Measurements from ENCODE around the gene GLB1L2.
"Not testable (repeated sequence)": the region's sequence is repeated elsewhere in the genome, so short reads cannot be mapped to it uniquely, and the experiment has no call there.

GLB1L2 gene

DNA sequence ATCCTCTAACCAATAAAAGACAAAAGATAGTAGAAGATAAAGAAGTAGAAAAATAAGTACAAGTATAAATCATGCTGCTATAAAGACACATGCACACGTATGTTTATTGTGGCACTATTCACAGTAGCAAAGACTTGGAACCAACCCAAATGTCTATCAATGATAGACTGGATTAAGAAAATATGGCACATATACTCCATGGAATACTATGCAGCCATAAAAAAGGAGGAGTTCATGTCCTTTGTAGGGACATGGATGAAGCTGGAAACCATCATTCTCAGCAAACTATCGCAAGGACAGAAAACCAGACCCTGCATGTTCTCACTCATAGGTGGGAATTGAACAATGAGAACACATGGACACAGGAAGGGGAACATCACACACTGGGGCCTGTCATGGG is 10.4 kb upstream of the GLB1L2 start:
- not testable (repeated sequence) for DNase-seq (ENCODE audit: low read depth, low spot score)

DNA sequence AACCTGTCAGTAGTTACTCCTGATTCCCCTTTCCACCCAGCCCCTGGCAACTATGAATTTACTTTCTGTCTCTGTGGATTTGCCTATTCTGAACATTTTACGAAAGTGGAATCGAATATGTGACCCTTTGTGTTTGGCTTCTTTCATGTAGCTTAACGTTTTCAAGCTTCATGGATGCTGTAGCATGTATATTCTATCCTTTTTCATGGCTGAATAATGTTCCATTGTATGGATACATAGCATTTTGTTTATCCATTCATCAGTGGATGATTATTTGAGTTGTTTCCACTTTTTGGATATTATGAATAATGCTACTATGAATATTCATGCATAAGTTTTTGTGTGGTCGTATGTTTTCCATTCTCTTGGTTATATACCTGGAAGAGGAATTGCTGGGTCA is 9.2 kb upstream of the GLB1L2 start:
- DNase-seq (ENCODE audit: low read depth, low spot score) = no peak

DNA sequence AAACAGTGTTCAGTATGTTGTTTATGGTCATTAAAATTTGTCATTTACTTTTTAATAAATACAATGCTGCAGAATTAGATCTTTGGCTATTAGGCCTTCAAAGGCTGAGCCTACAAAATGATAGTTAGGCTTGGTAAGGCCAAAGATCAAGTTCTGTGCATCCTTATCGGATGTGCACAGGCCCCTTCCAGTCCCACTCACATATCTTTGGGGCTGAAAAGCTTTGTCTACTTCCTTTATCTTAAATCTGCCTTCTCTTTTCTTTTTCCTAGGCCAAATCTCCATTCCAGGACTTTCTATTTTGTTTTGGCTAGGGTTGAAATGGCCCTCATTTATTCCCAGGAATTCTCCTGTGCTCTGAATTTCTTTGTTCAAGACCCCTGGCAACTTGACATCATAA is 3.4 kb upstream of the GLB1L2 start:
- no peak for DNase-seq (ENCODE audit: low read depth, low spot score)

DNA sequence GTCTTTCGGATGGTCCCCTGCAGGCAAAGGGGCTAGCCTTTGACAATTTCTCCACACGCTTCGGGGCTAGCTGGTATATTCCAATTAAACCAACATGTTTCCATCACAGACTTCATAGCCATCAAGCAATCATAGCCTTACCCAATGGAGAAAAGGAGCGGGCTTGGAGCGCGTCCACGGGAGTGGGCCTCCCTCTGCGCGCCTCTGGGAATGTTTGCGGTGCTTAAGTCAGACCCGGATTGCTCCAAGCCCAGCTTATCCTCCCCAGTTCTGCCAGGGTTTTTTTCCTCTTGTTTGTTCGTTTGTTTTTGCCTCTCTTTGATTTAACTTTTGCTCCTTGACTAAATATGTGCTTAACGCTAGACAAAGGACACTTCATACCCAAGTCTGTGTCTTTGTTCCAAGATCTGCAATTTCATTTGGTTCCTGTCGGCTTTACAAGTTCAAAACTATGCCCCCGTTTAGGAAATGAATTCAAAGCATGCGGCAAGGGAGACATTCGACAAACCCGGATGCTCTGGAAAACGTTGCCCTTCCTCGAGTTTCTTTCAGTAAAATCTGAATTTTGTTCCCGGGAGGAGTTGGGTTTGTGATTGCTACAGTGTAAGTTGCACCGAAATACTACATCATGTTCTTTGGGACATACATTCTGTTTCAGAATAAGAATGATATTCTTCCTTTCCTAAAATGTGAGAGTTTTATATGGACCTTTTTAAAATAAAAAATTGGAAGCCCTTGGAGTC is 1.0 kb upstream of the GLB1L2 start:
- no peak for DNase-seq (ENCODE audit: low read depth, low spot score)

DNA sequence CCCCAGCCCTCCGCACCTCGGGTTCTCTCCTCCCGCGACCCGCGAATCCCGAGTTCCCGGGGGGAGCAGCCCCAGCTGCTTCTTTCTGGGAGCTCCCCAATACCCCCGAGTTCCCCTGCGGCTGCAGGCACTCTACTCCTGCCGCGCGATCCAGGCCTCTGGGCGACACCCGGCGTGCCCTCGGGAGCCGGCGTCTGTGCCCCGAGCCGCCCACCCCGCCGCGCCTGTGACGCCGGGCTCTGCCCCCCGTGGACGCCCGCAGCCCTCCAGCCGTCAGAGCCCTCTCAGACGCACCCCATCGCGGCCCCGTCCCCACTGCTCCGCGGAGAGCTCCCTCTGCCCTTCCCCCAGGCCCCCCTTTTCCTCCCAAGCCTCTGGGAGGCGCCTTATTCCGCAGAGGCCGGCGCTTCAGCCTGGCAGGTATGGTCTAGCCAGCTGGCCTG is 422 bp downstream of the GLB1L2 start:
- DNase-seq (ENCODE audit: low read depth, low spot score) = no peak

DNA sequence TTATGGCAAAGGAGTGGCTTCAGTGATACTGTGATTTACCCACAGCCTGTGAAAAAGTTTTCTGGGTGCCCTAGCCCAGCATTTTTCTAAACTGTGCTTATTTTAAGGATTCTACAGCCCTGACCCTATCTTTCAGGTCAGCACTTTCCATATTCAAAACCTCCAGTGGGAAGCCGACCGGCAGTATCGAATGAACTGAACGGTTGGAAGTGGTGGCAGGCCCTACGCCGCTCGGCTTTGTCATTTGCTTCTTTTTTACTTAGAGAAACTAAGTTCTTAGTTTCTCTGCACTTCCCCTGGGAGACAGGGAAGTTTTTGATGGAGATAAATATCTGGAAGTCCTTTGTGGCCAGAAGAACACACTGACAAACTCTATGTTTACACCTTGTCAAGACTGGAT is 994 bp downstream of the GLB1L2 start:
- no peak for DNase-seq (ENCODE audit: low read depth, low spot score)

DNA sequence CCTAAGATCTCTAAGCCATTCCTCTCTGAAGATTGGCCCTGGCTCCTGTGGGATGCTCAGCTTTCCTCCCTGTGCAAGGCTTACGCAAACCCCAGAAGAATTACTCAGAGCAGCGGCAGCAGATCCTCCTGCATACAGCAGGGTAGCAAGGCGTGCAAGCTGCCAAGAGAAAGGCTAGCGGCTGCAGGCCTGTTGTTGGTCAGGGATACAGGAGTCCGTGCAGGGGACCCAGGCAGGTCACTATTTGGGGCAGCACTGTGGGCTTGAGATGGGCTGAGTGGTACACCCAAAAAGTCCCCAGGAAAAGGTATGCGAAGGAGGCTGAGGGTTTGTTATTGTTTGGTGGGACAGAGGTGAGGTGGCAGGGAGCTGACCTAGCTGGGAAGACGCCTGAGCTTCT is 1.5 kb downstream of the GLB1L2 start:
- DNase-seq (ENCODE audit: low read depth, low spot score) = no peak

DNA sequence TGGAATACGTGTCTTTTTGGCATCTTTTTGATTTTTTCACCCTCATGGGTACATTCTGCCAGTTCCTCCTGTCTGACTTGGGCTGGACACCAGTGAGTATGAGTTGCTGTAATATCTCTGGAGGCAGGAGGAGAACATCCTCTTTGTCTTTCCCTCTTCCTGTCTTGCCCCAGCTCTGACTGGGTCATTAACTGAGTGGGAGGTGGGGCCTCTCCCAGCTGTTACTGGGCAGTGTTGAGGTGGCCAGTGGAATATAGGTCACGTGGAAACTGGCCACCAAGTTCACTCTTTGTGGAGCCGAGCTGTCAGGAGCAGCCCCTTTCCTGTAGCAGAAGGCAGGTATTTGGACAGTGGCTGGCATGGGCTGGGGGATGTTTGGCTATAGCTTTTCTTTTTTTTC is 2.2 kb downstream of the GLB1L2 start:
- no peak for DNase-seq (ENCODE audit: low read depth, low spot score)

DNA sequence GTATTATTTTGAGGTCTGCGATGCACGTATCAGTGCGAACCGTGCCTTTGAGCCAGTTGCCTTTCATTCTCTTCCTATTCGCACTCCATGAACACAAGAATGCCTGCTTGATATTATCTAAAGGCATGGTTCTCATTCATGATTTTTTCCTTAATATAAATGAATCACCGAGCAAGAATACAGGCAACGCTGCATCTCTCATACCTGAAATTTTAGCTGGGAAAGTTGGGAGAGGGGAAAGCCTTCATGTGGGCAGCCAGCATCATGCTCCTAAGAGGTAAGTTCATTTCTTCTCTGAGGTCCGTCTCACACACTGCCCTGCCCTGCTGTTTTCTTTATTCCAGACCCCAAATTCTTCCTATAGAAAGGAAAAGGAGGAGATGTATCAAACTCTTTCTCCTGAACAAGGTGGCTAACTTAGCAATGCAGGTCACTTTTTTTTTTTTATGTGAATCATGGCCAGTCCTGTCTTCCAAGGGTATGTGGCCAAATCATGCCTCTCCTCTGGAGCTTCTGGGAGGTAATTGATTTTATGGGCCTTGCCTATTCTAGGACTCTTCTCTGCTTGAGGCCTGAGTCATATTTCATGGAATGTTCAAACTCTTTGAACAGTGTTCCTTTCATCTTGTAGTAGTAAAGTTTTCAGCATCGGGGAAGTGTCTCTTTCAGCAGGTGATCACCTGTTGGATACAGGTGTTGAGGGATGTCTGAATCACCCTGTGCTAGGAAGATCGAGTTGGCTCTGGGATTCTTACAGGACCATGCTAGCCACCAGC is 3.2 kb downstream of the GLB1L2 start:
- DNase-seq (ENCODE audit: low read depth, low spot score) = no peak

DNA sequence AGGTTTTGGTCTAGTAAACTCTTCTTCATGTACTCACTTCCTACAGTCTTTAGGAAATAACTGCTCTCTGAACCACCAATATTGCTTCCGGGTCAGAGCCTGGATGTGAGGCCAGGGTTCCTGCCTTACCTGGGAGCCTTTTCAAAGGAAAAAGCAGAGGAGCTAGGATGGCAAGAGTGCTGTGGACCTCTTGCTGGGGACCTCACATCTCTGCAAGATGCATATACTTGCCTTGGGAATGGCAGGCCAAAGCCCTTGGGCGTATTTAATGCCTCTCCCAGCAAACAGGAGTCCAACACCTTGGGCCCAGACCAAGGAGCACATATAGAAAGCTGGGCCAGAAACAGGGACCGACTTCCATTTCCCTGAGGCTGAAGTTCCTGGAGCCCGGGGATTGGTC is 5.3 kb downstream of the GLB1L2 start:
- no peak for DNase-seq (ENCODE audit: low read depth, low spot score)

DNA sequence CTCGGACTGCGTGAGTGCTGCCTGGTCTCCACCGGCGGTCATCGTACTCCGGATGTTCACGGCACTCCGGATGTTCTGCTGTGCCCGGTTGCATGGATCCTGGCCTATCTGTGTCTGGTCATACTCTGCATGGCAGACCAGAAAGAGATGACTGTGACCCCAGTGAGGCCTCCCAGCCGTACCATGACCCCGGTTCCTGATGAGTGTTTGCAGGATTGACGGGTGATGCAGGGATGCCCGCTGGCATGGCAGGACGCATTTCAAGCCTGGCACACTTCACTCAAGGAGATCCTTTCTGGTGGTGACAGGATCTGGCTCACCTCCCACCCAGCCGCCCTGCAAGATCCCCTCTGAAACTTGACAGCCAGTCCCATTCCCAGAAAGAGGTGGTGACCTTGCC is 6.3 kb downstream of the GLB1L2 start:
- DNase-seq (ENCODE audit: low read depth, low spot score) = no peak

DNA sequence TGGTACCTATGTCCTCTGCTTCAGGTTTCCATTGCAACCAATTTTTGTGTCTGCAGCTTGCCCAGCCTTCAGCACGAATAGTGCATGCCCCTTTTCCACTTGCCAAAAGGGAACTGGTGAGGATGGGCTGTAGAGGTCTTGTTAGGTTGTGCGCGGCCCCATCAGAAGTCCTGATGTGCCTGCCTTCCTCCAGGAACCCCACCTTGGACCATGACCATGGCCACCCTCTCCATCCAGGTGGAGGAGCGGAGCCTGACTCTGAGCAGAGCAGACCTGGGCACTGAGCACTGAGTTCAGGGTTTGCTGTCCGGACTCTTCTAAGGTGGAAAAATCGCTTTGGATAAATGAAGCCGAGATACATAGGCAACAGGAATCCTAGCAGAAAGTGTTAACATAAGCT is 6.9 kb downstream of the GLB1L2 start:
- no peak for DNase-seq (ENCODE audit: low read depth, low spot score)

DNA sequence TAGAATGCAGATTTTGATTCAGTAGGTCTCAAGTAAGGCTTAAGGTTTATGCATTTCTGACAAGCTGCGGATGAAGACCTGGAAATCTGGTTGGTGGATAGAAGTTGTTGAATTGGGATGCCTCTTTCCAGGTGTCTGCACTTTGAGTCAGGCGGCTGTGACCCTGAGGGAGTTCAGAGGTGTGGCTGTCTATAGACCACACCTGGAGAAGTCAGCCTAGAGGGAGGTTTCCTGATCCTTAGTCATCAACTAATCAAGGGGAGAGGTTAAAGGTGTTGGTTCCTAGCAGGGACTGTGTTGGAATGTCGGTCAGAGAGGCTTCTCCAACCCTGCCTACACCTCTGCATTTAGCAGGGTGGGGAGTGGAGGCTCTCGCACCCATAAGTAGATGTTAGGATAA is 8.0 kb downstream of the GLB1L2 start:
- DNase-seq (ENCODE audit: low read depth, low spot score) = no peak

DNA sequence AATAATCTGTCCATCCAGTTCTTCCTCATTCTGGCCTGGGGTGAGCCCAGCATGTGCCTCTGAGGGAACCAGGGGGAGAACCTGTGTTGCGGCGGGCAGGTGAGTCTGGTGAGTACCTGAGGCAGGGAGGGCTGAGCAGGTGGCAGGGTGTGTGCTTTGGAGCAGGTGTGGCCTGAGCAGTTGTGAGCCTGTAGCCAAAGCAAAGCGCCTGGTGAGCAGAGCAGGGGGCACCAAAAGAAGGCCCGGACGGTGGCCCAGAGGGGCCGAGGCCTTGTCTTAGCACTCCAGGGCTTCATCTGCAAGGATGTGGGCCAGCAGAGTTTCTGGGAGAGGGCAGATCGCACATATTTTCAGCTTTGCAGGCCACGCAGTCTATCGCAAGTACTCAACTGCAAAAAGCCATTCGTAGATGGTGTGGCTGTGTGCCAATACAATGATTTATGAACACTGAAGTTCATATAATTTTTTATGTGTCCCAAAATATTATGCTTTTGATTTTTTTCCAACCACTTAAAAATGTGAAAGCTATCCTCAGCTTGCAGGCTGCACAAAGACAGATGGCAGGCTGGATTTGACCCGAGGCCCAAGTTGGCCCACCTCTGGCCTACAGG is 8.7 kb downstream of the GLB1L2 start:
- DNase-seq (ENCODE audit: low read depth, low spot score) = no peak

DNA sequence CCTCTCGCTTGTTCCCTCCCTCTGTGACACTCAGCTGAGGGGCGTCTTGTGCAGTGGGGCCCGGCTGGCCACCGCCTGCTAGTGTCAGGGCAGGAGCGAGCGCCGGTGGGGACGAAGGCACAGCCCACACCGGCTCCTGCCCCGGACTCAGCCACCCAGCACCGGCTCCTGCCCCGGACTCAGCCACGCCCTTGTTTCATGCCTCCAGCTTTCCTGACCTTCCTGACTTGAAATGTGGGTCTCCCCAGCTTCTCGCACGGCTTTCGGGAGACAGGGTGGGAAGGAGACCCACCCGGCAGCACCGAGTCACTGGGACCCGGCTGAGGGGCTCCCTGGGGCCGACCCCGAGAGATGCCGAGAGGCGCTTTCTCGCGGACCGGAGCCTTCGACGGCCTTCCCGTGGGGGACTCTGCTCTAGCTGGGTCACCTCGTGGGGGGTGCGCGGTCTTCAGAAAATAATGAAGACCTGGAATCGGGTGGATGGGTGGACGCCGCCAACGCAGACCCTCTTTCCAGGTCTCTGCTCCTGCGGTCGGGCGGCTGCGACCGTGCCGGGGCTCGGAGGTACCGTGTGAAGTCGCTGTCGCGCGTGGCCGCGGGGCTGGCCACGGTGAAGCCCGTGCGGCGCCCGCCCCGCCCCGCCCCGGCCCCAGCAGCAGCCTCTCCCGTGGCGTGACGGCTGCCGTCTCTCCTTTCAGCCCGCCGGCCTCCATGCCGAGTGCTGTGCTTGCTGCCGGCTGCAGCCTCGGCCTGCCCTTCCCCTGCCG is 10.2 kb downstream of the GLB1L2 start:
- no peak for DNase-seq (ENCODE audit: low read depth, low spot score)

DNA sequence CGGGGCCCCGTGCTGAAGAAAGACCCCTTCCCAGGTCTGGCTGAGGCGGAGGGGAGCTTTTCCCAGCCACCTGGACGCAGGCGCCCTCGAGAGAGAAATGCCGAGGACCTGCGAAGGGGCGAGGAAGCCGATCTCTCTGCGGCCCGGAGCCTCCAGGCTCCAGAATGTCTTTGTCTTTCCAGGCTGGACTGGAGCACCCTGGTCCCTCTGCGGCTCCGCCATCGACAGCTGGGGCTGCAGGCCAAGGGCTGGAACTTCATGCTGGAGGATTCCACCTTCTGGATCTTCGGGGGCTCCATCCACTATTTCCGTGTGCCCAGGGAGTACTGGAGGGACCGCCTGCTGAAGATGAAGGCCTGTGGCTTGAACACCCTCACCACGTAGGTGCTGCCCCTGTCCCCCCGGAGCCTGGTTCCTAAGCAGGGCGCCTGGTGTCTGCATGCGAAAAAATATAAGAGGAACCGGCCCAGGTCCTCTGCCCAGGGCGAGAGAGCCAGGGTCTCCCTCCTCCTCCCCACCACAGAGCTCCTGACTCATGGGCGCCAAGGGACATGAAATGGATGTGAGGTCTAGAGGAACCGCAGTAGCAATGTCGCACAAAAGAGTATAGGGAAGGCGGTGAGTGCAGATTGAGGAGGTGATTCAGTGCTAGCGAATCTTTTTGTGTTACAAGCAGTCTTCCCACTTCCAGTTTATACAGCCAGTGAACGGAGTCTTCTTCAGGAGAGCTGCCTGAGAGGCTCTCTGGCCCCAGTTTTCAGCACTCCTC is 11.0 kb downstream of the GLB1L2 start:
- DNase-seq (ENCODE audit: low read depth, low spot score) = no peak

DNA sequence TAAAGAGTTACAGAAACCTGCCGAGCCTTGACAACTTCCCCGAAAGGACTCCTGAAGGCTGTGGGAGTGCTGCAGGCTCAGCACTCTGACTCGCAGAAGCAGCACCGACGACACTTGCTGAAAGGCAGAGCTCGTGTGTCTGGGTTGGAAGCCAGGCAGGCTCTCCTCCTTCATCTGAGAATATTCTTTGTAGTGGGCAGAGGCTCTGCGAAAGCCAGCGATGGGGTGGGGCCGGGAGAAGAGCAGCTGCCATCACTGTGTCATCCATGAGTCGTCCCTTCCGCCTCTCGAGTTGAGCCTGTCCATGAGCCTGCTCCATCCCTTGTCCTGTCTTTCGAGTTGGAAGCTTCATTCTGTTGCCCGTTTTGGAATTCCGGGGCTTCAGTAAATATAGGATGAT is 11.9 kb downstream of the GLB1L2 start:
- no peak for DNase-seq (ENCODE audit: low read depth, low spot score)

DNA sequence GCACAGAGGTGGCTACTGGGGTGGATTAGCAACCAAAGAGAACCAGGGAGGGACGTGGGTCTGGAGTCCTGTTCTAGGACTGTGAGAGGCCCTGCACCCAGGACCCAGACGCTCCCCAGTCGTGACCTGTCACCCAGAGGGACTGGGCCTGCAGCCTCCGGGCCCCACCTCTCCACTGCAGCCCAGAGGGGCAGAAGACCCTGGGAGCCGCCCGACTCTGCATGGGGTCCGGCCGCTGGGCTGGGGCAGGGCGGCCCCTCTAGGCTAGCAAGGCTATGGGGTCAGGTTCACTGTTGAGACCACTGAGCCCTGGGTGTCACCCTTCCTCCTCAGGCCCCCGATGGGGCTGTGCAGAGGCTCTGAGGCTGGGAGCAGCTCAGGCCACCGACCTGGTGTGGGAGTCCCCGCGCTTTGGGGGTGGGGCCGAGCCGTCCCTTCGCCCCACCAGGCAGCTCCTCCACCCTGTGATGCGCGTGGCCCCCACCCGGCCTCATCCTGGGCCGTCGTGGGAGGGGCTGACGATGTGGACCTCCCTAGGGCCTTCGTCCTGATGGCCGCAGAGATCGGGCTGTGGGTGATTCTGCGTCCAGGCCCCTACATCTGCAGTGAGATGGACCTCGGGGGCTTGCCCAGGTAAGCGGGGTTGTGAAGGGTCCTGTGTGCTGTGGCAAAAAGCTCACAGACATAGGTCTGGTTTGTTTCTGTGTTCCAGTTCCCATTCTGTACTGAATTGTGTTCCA is 12.9 kb downstream of the GLB1L2 start:
- not testable (repeated sequence) for DNase-seq (ENCODE audit: low read depth, low spot score)

DNA sequence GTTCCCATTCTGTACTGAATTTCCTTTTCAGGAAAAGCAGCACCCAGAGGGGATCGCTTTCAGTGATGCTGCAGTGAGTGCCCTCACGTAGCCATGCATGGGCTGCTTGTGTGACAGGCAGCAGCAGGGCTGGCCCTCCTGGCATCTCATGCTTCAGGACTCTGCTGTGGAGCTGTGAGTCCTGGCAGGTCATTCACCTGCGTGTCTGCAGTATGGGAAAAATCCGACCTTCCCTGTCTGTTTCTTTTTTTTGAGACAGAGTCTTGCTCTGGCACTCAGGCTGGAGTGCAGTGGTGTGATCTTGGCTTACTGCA is 13.4 kb downstream of the GLB1L2 start:
- no peak for DNase-seq (ENCODE audit: low read depth, low spot score)

DNA sequence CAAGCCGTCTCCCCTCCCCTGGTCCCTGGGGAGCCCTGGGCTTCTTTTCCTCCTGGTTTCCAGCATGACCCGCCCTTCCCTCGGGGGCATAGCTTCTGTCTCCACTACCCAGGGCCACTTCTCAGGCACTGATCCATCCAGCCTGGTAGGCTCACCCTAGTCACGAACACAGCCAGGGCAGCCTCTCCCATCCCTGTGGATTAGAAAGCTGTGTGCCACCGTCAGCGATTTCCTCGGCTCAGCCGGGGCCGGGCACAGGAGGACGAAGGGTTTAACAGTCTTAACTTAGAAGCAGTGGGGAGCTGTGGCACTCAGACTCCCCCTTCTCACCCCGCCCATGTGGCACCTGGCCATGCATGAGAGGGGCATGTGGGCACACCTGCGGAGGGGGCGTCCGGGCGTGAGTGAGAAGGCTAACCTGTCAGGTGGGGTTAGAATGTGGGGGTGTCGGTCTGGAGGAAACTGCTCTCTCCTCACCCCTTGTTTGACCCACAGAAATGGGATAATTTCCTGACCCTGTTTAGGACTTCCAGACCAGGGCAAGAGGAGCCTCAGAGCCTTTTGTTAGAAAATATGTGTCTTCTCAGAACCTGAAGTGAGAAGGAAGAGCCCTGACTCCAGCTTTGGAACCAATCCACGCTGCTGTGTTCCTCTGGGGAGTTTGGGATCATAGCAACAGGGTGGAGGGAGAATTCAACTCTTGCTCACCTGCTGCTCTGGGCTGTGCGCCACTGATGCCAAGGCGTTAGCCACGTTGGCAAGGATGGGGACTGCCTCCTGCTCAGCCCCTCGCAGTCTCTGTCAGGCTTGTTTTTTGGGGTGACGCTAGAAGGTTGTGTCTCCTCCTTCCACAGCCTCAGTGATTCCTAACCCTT is 14.6 kb downstream of the GLB1L2 start:
- DNase-seq (ENCODE audit: low read depth, low spot score) = no peak

Data from iPS DF 19.7 (cell line).